ENCODE results near the gene PLAAT4.
A peak's percentile ranks its signal among the peaks of the same experiment; 100 is the strongest.
"Not testable (repeated sequence)": the region's sequence is repeated elsewhere in the genome, so short reads cannot be mapped to it uniquely, and the experiment has no call there.

The PLAAT4 gene

DNA sequence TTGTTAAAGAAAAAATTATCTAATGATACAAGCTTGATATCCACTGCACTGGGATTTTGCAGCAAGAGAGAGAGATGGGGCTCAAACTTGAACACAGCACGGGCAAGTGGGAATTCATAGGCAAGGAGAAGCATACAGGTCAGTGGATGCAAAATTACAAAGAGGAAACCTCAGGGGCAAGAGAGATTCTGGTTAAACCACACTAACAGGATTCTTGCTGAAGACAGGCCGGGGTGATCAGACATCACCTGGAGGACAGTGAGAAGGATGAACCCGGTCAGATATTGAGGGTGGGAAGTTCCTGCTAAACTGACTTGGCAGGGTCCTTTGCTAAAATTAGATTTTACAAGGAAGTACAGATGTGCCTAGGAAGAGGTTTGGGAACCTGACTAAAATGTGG, 2.5 kb upstream of the PLAAT4 start:
- TF ChIP-seq, protein P1, sequence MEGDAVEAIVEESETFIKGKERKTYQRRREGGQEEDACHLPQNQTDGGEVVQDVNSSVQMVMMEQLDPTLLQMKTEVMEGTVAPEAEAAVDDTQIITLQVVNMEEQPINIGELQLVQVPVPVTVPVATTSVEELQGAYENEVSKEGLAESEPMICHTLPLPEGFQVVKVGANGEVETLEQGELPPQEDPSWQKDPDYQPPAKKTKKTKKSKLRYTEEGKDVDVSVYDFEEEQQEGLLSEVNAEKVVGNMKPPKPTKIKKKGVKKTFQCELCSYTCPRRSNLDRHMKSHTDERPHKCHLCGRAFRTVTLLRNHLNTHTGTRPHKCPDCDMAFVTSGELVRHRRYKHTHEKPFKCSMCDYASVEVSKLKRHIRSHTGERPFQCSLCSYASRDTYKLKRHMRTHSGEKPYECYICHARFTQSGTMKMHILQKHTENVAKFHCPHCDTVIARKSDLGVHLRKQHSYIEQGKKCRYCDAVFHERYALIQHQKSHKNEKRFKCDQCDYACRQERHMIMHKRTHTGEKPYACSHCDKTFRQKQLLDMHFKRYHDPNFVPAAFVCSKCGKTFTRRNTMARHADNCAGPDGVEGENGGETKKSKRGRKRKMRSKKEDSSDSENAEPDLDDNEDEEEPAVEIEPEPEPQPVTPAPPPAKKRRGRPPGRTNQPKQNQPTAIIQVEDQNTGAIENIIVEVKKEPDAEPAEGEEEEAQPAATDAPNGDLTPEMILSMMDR (IDR thresholded peaks at IDR 0.05; ENCODE audit: insufficient read depth, low read length, missing control alignments): no peak
- DNase-seq (ENCODE audit: low read depth, low spot score): no peak
- CTCF ChIA-PET: interaction anchor here (0.9 kb wide), 1 partner anchor 13 kb away, joined by 3 read pairs; no protein-coding TSS in a partner anchor
- no peak overlapping the region for H3K4me3 ChIP-seq (ENCODE audit: low read depth, low read length)
- POLR2A ChIA-PET: no interaction called here

DNA sequence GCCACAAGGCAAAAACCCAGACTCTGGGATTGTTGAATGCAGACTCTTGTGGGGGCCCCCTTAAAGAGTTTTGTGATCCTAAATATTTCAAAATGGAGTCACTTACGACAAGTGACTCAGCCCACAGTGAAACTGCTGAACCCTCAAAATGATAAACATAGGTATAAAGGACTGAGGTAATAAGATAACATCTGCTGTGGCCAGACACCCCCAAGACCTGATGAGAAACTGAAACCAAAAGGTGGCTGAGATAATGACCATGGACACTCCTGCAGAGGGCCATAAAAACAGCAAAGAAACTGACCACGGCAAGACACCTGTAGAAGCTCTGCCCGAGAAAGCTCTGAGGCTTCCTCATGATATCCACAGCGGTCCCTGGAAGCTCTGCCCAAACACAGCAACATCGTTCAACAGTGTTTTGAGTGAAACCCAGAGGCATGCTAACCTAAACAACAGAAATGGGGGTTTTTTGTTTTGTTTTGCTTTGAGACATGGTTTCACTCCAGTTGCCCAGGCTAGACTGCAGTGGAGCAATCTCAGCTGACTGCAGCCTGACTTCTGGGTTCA, 1.6 kb upstream of the PLAAT4 start:
- no peak overlapping the region for H3K4me3 ChIP-seq (ENCODE audit: low read depth, low read length)
- POLR2A ChIA-PET: no interaction called here

DNA sequence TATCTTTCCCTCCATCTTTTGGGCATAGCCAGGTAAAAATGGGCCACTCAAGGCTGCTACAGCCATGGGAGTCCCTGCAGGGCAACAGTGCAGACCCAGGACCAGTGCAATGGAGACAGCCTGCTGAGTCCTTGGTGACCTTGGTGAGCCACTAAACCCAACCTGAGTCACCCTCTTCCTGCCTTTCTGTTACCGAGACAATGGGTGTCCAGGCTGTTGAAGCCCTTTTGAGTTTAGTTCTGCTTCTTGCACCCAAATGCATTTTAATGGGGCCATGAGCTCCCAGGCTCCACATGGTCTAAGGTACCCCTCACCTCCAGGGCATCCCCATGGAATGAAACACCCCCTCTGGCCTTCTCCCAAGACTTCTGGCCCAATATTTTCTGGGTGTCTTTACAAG, 874 bp upstream of the PLAAT4 start:
- TF ChIP-seq, protein P1 (IDR thresholded peaks at IDR 0.05; ENCODE audit: insufficient read depth, low read length, missing control alignments): no peak
- no peak overlapping the region for H3K4me3 ChIP-seq (ENCODE audit: low read depth, low read length)
- ChIA-PET POLR2A (no interaction called here), CTCF (no interaction called here)
- DNase-seq (ENCODE audit: low read depth, low spot score): no peak

More for the DNA sequence above, 1.6 kb upstream of the PLAAT4 start:
- no peak for DNase-seq (ENCODE audit: low read depth, low spot score)
- TF ChIP-seq, protein P1 (IDR thresholded peaks at IDR 0.05; ENCODE audit: insufficient read depth, low read length, missing control alignments): no peak
- CTCF ChIA-PET: no interaction called here

DNA sequence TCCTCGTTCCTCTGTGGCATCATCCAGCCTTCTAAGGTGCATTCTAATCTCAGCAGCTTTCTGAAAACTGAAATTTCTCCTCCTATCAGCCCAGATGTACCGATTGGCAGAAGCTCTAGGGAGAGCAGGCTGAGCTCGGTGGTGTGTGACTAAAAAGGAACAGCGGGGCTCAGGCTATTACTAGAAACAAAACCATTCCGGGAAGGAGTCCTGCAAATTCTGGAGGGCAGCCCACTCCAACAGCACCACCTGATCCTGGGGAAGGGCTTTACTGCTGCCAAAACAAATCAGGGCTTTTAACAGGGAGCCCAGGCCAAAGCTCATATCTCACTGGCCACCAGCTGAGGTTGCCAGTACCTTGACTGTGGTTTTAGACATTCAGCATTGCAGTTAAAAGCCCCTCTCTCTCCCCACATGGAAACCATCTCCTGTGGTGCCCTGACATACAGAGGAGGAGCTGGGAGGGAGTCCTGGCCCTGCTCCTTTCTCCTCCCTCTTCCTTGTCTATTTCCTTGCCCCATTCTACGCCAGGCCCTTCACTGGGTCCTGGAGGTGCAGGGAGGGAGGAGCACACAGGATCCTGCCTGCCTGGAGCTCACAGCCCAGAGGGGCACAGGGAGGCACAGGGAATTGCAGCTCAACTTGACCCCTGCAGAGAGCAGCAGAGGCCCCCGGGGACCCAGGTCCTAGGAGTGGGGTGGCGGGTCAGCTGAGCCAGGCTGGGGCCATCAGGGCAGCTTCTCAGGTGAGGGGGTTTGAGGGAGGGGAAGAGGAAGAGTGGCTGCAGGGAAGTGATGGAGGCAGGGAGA, 889 bp downstream of the PLAAT4 start:
- peak overlapping the region; percentile 40 for H3K4me3 ChIP-seq (ENCODE audit: low read depth, low read length)
- TF ChIP-seq, protein P1 (IDR thresholded peaks at IDR 0.05; ENCODE audit: insufficient read depth, low read length, missing control alignments): no peak
- DNase-seq (ENCODE audit: low read depth, low spot score): no peak
- ChIA-PET CTCF (interaction anchor here (1.3 kb wide), 1 partner anchor 59 kb away, joined by 5 read pairs; no protein-coding TSS in a partner anchor), POLR2A (interaction anchor here (0.9 kb wide), 1 partner anchor 84 kb away, joined by 3 read pairs; no protein-coding TSS in a partner anchor)

DNA sequence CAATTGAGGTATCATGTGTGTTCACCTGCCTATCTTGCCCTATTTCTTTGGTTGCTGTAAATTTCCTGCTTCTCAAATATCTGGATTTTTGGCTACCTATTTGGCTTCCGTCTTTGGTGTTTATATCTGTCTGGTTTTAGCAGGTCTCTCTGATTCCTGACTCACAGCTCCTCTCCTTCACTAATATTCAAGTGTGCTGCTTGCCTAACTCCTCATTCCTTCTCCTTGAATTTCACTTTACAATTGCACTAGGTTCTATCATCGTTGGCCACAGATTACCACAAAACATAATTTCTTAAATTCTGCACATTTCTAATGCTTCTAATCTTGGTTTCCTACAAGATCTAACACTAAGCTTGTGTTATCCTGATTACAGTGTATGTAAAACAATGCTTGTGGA, 5.9 kb downstream of the PLAAT4 start:
- POLR2A ChIA-PET; DNase-seq (ENCODE audit: low read depth, low spot score); H3K4me3 ChIP-seq (ENCODE audit: low read depth, low read length): not testable (repeated sequence)
- CTCF ChIA-PET: interaction anchor here (1.4 kb wide), 1 partner anchor 11 kb away, joined by 4 read pairs; no protein-coding TSS in a partner anchor

DNA sequence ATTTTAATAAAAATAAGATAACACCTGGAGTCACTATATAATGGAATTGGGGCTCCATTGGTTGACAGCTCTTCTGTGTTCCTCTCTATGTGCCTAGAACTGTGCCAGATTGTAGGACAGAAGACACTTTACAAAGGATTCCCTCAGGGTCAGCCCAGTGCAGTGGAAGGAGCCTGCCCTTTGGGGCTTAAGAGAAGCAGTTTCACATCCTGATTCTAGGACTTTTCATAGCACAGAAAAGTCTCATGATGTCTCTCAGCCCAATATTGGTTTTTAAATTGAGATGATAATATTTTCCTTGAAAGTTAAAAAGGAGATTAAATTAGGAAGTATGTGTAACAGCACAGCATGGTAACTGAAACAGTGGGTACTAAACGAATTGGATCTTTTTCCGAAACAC, 7.1 kb downstream of the PLAAT4 start:
- ChIA-PET POLR2A (no interaction called here), CTCF (interaction anchor here (1.4 kb wide), 1 partner anchor 12 kb away, joined by 4 read pairs; no protein-coding TSS in a partner anchor)
- H3K4me3 ChIP-seq (ENCODE audit: low read depth, low read length): no peak overlapping the region
- no peak for DNase-seq (ENCODE audit: low read depth, low spot score)
- TF ChIP-seq, protein P1 (IDR thresholded peaks at IDR 0.05; ENCODE audit: insufficient read depth, low read length, missing control alignments): no peak

Data from AG04449 (cell line).